Breast epithelium (tissue), 4 donors: ENCODE results near the gene UBE3B. TPM values are rescaled to one million over a fixed set of nuclear protein-coding genes. Genes with fewer than 3 reads are reported as not detected.

Experiments used
- DNase-seq, 2 donors: peaks; one replicate each; pipeline ENCODE4 v3.0.0-alpha.2; 2019; ENCODE audit warnings: low spot score in 2 of 2
- H3K27ac ChIP-seq, 2 donors: fragments of 200-600 bp; sonication (generic) in 1 of 2; one replicate each; pipeline ENCODE4 v1.5.1; 2016 to 2019; ENCODE audit warnings: mild to moderate bottlenecking in 1 of 2
- H3K27me3 ChIP-seq, 2 donors: fragments of 200-600 bp; sonication (generic) in 1 of 2; one replicate each; pipeline versions ENCODE4 v1.5.1 to v1.6.0; 2017 to 2019; ENCODE audit warnings: control low read depth in 1 of 2, mild to moderate bottlenecking in 1 of 2
- H3K36me3 ChIP-seq: fragments of 200-600 bp; one replicate; pipeline ENCODE4 v1.5.1; 2019
- H3K4me1 ChIP-seq, 2 donors: fragments of 200-600 bp; sonication (generic); one replicate each; pipeline ENCODE4 v1.5.1; 2016 to 2019; ENCODE audit warnings: control low read depth in 1 of 2
- H3K4me3 ChIP-seq, 3 donors: fragments of 200-600 bp; sonication (generic); 1 replicate in 2 of 3; 2 replicates in 1 of 3; pipeline ENCODE4 v1.5.1; 2016 to 2019; ENCODE audit warnings: mild to moderate bottlenecking in 3 of 3, moderate library complexity in 2 of 3
- H3K9me3 ChIP-seq, 2 donors: fragments of 200-600 bp; sonication (generic) in 1 of 2; one replicate each; pipeline ENCODE4 v1.5.1; 2016 to 2019; ENCODE audit warnings: control low read depth in 1 of 2
- POLR2A ChIP-seq: fragments of 450-650 bp; IDR thresholded peaks from one replicate; pipeline ENCODE4 v1.6.1; 2016; ENCODE audit warnings: antibody characterized with exemption, mild to moderate bottlenecking, moderate library complexity
- POLR2AphosphoS5 ChIP-seq, 3 donors: sonication (generic); formaldehyde crosslinking; IDR thresholded peaks; one replicate each; pipeline ENCODE4 v1.6.1; 2017; ENCODE audit warnings: antibody characterized with exemption in 3 of 3
- intact Hi-C: fragments of 100-400 bp; cut with DNase I; formaldehyde crosslinking; loops from one replicate; pipeline ENCODE4 v1.15.1; 2023; ENCODE audit warnings: low total_unique reads
- total RNA-seq, 3 donors: library from RNA; depleted of rRNA; stranded (reverse); fragments of >200 nt; gene quantifications; one replicate each; pipeline ENCODE4 v1.1.0, GENCODE V29; 2016
- TF ChIP-seq, protein P1 (sequence below), 3 donors: fragments of 450-650 bp; IDR thresholded peaks; one replicate each; pipeline ENCODE4 v1.5.1; 2016 to 2017; ENCODE audit warnings: antibody characterized with exemption in 3 of 3, mild to moderate bottlenecking in 3 of 3, moderate library complexity in 3 of 3

The UBE3B gene
- total RNA-seq, 3 donors from 2014 or later, result 34.7 to 54.7 (median 47.7) TPM

DNA sequence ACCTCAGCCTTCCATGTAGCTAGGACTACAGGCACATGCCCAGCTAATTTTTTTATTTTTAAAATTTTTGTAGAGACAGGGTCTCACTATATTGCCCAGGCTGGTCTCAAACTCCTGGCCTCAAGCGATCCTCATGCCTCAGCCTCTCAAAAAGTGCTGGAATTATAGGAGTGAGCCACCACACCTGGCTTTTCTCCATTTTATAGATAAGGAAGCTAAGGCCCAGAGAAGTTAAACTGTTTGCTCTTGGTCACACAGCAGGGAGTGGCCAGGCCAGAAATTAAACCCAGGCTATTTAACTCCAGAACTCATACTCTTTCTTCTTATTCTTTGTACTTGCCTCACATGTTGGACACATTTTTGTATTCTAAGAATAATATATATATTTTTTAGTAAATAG is 16.5 kb downstream of the UBE3B start:
- Histone ChIP-seq H3K36me3 (peaks cover 27% of the 10 kb centered on the region), H3K9me3 (no peaks in the 10 kb centered on the region), H3K4me1 (no peaks in the 10 kb centered on the region), H3K4me3 (no peak overlapping the region), H3K27me3 (no peaks in the 10 kb centered on the region), H3K27ac (no peak overlapping the region)
- TF ChIP-seq POLR2A (no peak), POLR2AphosphoS5 (IDR thresholded peaks at IDR 0.05) (no peak)
- TF ChIP-seq, protein P1, sequence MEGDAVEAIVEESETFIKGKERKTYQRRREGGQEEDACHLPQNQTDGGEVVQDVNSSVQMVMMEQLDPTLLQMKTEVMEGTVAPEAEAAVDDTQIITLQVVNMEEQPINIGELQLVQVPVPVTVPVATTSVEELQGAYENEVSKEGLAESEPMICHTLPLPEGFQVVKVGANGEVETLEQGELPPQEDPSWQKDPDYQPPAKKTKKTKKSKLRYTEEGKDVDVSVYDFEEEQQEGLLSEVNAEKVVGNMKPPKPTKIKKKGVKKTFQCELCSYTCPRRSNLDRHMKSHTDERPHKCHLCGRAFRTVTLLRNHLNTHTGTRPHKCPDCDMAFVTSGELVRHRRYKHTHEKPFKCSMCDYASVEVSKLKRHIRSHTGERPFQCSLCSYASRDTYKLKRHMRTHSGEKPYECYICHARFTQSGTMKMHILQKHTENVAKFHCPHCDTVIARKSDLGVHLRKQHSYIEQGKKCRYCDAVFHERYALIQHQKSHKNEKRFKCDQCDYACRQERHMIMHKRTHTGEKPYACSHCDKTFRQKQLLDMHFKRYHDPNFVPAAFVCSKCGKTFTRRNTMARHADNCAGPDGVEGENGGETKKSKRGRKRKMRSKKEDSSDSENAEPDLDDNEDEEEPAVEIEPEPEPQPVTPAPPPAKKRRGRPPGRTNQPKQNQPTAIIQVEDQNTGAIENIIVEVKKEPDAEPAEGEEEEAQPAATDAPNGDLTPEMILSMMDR (IDR thresholded peaks at IDR 0.05), result no peak
- intact Hi-C loops, result no loop called here
- DNase-seq, result no peak

- Histone ChIP-seq H3K36me3 (peaks cover 22% of the 10 kb centered on the region), H3K4me1 (no peaks in the 10 kb centered on the region), H3K27me3 (no peaks in the 10 kb centered on the region), H3K27ac (no peak overlapping the region), H3K9me3 (no peaks in the 10 kb centered on the region), H3K4me3 (no peak overlapping the region)
- DNase-seq, result no peak
- intact Hi-C loops, result no loop called here
- TF ChIP-seq, protein P1 (IDR thresholded peaks at IDR 0.05), result no peak
Measured at GRCh38 chr12:109494348-109494881, 17.0 kb downstream of the UBE3B start.

DNA sequence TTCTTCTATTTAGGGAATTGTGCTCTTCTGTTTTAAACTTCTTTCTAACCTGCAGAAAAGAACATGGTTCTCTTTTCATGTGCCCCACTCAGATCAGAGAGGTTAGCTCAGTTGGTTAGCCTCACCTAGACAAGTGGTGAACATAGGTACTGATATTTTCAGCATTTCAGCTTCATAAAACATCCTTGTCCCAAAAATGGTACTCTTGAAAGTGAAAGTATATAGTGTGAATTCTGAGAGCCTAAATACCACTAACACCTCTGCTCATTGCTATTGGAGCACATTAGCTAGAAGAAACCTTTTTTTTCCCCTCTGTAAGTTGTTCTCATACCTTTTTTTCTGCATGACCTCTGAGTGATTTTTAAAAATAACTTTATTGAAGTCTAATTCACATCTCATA is 17.6 kb downstream of the UBE3B start:
- Histone ChIP-seq H3K27ac (no peak overlapping the region), H3K27me3 (no peaks in the 10 kb centered on the region), H3K36me3 (peaks cover 17% of the 10 kb centered on the region), H3K4me3 (no peak overlapping the region), H3K4me1 (no peaks in the 10 kb centered on the region), H3K9me3 (no peaks in the 10 kb centered on the region)
- no peak for TF ChIP-seq POLR2A
- TF ChIP-seq, protein P1 (IDR thresholded peaks at IDR 0.05), result no peak
- no peak for TF ChIP-seq POLR2AphosphoS5 (IDR thresholded peaks at IDR 0.05)
- no peak for DNase-seq
- intact Hi-C loops, result no loop called here

DNA sequence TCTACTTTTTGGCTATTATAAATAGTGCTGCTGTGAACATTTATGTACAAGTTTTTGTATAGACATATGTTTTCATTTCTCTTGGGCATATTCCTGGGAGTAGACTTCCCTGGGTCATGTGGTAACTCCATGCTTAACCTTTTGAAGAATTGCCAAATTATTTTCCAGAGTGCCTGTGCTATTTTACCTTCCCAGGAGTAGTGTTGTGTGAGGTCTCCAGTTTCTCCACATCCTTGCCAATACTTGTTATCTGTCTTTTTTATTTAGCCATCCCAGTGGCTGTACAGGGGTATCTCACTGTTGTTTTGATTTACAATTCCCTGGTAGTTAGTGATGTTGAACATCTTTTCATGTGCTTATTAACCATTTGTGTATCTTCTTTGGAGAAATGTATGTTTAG is 18.9 kb downstream of the UBE3B start:
- Histone ChIP-seq H3K9me3 (no peaks in the 10 kb centered on the region), H3K36me3 (peaks cover 15% of the 10 kb centered on the region), H3K27ac (no peak overlapping the region), H3K4me1 (no peaks in the 10 kb centered on the region), H3K27me3 (no peaks in the 10 kb centered on the region), H3K4me3 (no peak overlapping the region)
- TF ChIP-seq, protein P1 (IDR thresholded peaks at IDR 0.05), result no peak
- TF ChIP-seq POLR2A (no peak), POLR2AphosphoS5 (IDR thresholded peaks at IDR 0.05) (no peak)
- no peak for DNase-seq
- intact Hi-C loops, result no loop called here

DNA sequence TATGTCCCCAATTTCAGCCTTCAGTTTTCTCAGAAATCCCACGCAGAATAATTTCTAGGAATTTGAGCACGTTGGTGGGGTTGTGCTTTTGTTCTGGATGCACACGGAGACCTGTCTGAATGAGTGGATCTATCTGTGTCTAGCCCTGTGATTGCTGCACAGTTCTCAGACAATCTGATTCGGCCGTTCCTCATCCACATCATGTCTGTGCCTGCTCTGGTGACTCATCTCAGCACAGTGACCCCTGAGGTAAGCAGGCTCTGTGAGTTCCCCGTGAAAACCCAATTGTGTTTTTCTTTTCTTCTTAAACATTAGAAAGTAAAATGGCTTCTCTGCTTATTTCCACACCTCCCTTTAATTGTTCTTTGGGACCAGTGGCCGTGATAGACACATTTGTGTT is 20.2 kb downstream of the UBE3B start:
- peaks cover 15% of the 10 kb centered on the region for H3K36me3 ChIP-seq
- TF ChIP-seq POLR2AphosphoS5 (IDR thresholded peaks at IDR 0.05) (no peak), POLR2A (no peak)
- TF ChIP-seq, protein P1 (IDR thresholded peaks at IDR 0.05), result no peak
- no peak overlapping the region for H3K4me3 ChIP-seq
- no peak for DNase-seq
- intact Hi-C loops, result no loop called here
- no peaks in the 10 kb centered on the region for H3K27me3 ChIP-seq
- no peaks in the 10 kb centered on the region for H3K4me1 ChIP-seq
- no peak overlapping the region for H3K27ac ChIP-seq
- H3K9me3 ChIP-seq, result no peaks in the 10 kb centered on the region
